ENCODE results near the gene SDCBP2. TPM values are rescaled to one million over a fixed set of nuclear protein-coding genes. Genes with fewer than 3 reads are reported as not detected.

The SDCBP2 gene
- polyA plus RNA-seq, 1 of the 3 experiments (the other 2 are of a cell fraction): 3.0 TPM

- H4K20me1 ChIP-seq (ENCODE audit: insufficient read depth): no peaks in the 10 kb centered on the region
- no peak overlapping the region for H3K9ac ChIP-seq
- no peak overlapping the region for H2AFZ ChIP-seq (ENCODE audit: low read depth)
- ChIA-PET POLR2A (no interaction called here), CTCF (interaction anchor here (2.5 kb wide), 1 partner anchor 11 kb away, joined by 7 read pairs; no protein-coding TSS in a partner anchor)
- H3K27me3 ChIP-seq (ENCODE audit: insufficient read depth): no peaks in the 10 kb centered on the region
- 88% methylated on average over 6 of the region's 6 CpGs for WGBS (ENCODE audit: low lambda C conversion rate)
- no peak overlapping the region for H3K4me3 ChIP-seq (ENCODE audit: low read depth in 2 of 2, low read length in 1 of 2)
- H3K9me2 ChIP-seq: no peaks in the 10 kb centered on the region
- no peak overlapping the region for H3K4me2 ChIP-seq
- H3K4me1 ChIP-seq (ENCODE audit: control insufficient read depth in 1 of 2, insufficient read depth in 2 of 2, low read depth in 1 of 2, low read length in 1 of 2): peaks cover 0 to 18% of the 10 kb centered on the region in 2 experiments; a peak in 1 of 4 replicates
- H3F3A ChIP-seq (replicated peaks; ENCODE audit: insufficient read depth): no peaks in the 10 kb centered on the region
- H3K36me3 ChIP-seq (replicated peaks in 1 of 2; ENCODE audit: control insufficient read depth in 1 of 2, insufficient read depth in 2 of 2, low read length in 1 of 2): peaks cover 0 to 4% of the 10 kb centered on the region in 2 experiments
- H3K27ac ChIP-seq (ENCODE audit: low read depth in 2 of 2, low read length in 1 of 2): no peak overlapping the region
- no peak for TF ChIP-seq MAX (IDR thresholded peaks at IDR 0.05; ENCODE audit: low read depth)
- no peak for TF ChIP-seq GABPA (IDR thresholded peaks at IDR 0.05; ENCODE audit: low read depth)
- TF ChIP-seq EZH2phosphoT487 (IDR thresholded peaks at IDR 0.05; ENCODE audit: borderline replicate concordance, low read depth): no peak
- no peaks in the 10 kb centered on the region for H3K9me3 ChIP-seq
- DNase-seq: no peak
- no peaks in the 10 kb centered on the region for H3K79me2 ChIP-seq (ENCODE audit: insufficient read depth)
Observed at GRCh38 chr20:1272368-1273100, 56.4 kb downstream of the SDCBP2 start.

GRCh38 chr20:1269850-1270249, 59.1 kb downstream of the SDCBP2 start:
- peaks cover 4 to 19% of the 10 kb centered on the region in 2 experiments; a peak in 2 of 4 replicates for H3K4me1 ChIP-seq (ENCODE audit: control insufficient read depth in 1 of 2, insufficient read depth in 2 of 2, low read depth in 1 of 2, low read length in 1 of 2)
- peaks cover 0 to 4% of the 10 kb centered on the region in 2 experiments for H3K36me3 ChIP-seq (replicated peaks in 1 of 2; ENCODE audit: control insufficient read depth in 1 of 2, insufficient read depth in 2 of 2, low read length in 1 of 2)
- 91% methylated on average over 3 of the region's 3 CpGs for WGBS (ENCODE audit: low lambda C conversion rate)
- H3K9me2 ChIP-seq: no peaks in the 10 kb centered on the region
- H3F3A ChIP-seq (replicated peaks; ENCODE audit: insufficient read depth): peaks cover 3% of the 10 kb centered on the region
- no peaks in the 10 kb centered on the region for H3K9me3 ChIP-seq
- no peaks in the 10 kb centered on the region for H4K20me1 ChIP-seq (ENCODE audit: insufficient read depth)
- no peak overlapping the region for H2AFZ ChIP-seq (ENCODE audit: low read depth)
- TF ChIP-seq GATA2 (CRISPR knock-in tag; IDR thresholded peaks at IDR 0.05) (no peak), TCF12 (IDR thresholded peaks at IDR 0.05) (no peak), MAX (IDR thresholded peaks at IDR 0.05; ENCODE audit: low read depth) (no peak), IRF3 (IDR thresholded peaks at IDR 0.05; ENCODE audit: low read depth, low read length) (no peak), ELF1 (IDR thresholded peaks at IDR 0.05) (no peak), PBX3 (IDR thresholded peaks at IDR 0.05) (no peak), FOXM1 (IDR thresholded peaks at IDR 0.05; ENCODE audit: low read depth) (no peak), CHD2 (IDR thresholded peaks at IDR 0.05; ENCODE audit: low read length, partially characterized antibody) (no peak), RAD21 (IDR thresholded peaks at IDR 0.05; ENCODE audit: low read length) (no peak), EP300 (IDR thresholded peaks at IDR 0.05; ENCODE audit: borderline replicate concordance in 1 of 2, low read depth in 1 of 2, low read length in 1 of 2) (no peak), JUND (IDR thresholded peaks at IDR 0.05) (no peak), FOXJ3 (CRISPR knock-in tag; IDR thresholded peaks at IDR 0.05) (no peak), NRF1 (IDR thresholded peaks at IDR 0.05; ENCODE audit: low read depth, low read length) (no peak), YY1 (IDR thresholded peaks at IDR 0.05; ENCODE audit: low read depth) (no peak), MEF2A (IDR thresholded peaks at IDR 0.05; ENCODE audit: borderline replicate concordance, low read depth) (no peak), USF1 (IDR thresholded peaks at IDR 0.05; ENCODE audit: borderline replicate concordance, low read depth) (no peak), RCOR1 (IDR thresholded peaks at IDR 0.05; ENCODE audit: low read length) (no peak), GABPA (IDR thresholded peaks at IDR 0.05; ENCODE audit: low read depth) (no peak), MXI1 (IDR thresholded peaks at IDR 0.05; ENCODE audit: low read depth, low read length) (no peak)
- H3K4me2 ChIP-seq: no peak overlapping the region
- H3K4me3 ChIP-seq (ENCODE audit: low read depth in 2 of 2, low read length in 1 of 2): no peak overlapping the region
- CTCF ChIA-PET: interaction anchor here (0.8 to 1.7 kb wide), 2 partner anchors 12 to 167 kb away, joined by 5 read pairs; no protein-coding TSS in a partner anchor
- no peak overlapping the region for H3K27ac ChIP-seq (ENCODE audit: low read depth in 2 of 2, low read length in 1 of 2)
- no peaks in the 10 kb centered on the region for H3K27me3 ChIP-seq (ENCODE audit: insufficient read depth)
- no peaks in the 10 kb centered on the region; the same call in 1 of the 2 replicates for H3K79me2 ChIP-seq (ENCODE audit: insufficient read depth)
- no peak overlapping the region for H3K9ac ChIP-seq
- POLR2A ChIA-PET: no interaction called here
- no peak for DNase-seq
